CD8-positive, alpha-beta memory T cell (primary cell): Measurements from ENCODE around the gene XCR1. TPM values are rescaled to one million over a fixed set of nuclear protein-coding genes. Genes with fewer than 3 reads are reported as not detected.

Source experiments
- CTCF ChIA-PET: fragments of 350-600 bp; sonication (Branson Sonifier 250); formaldehyde crosslinking; loops from one replicate; lab custom pipeline; 2021; ENCODE audit warnings: antibody characterized with exemption; lab: Charles Lee
- POLR2A ChIA-PET: fragments of 350-600 bp; sonication (Branson Sonifier 250); formaldehyde crosslinking; loops from one replicate; lab custom pipeline; 2021; ENCODE audit warnings: antibody characterized with exemption; lab: Charles Lee
- DNase-seq, 5 donors: peaks; one replicate each; pipeline versions ENCODE4 v3.0.0 to v3.0.0-alpha.2; 2020 to 2022; ENCODE audit warnings: mixed read lengths in 1 of 5
- H3K27ac ChIP-seq: one replicate; pipeline ENCODE4 v1.7.0; 2013; ENCODE audit warnings: low read depth, mild to moderate bottlenecking, low read length, moderate library complexity
- H3K27me3 ChIP-seq: 2 replicates; pipeline ENCODE4 v1.7.0; 2013; ENCODE audit warnings: low read length, mild to moderate bottlenecking; ENCODE audit not compliant: insufficient read depth, poor library complexity, severe bottlenecking
- H3K36me3 ChIP-seq: 2 replicates; pipeline ENCODE4 v1.7.0; 2013; ENCODE audit warnings: mild to moderate bottlenecking, low read length, moderate library complexity; ENCODE audit not compliant: insufficient read depth
- H3K4me1 ChIP-seq: 2 replicates; pipeline ENCODE4 v1.7.0; 2013; ENCODE audit warnings: mild to moderate bottlenecking, low read length, moderate library complexity; ENCODE audit not compliant: insufficient read depth
- H3K4me3 ChIP-seq: 2 replicates; pipeline ENCODE4 v1.7.0; 2013; ENCODE audit warnings: mild to moderate bottlenecking, low read length
- H3K9me3 ChIP-seq: 2 replicates; pipeline ENCODE4 v1.7.0; 2013; ENCODE audit warnings: mild to moderate bottlenecking, low read length
- H3K27ac Mint-ChIP-seq, 8 donors: one replicate each; pipeline ENCODE4 v1.8.0; 2020 to 2021; ENCODE audit warnings: mixed read lengths in 8 of 8, mild to moderate bottlenecking in 6 of 8, inconsistent platforms in 3 of 8, moderate library complexity in 3 of 8
- H3K27me3 Mint-ChIP-seq, 2 donors: one replicate each; pipeline ENCODE4 v1.8.0; 2020 to 2021; ENCODE audit warnings: mixed read lengths in 2 of 2, mild to moderate bottlenecking in 1 of 2, moderate library complexity in 1 of 2
- H3K36me3 Mint-ChIP-seq, 3 donors: one replicate each; pipeline ENCODE4 v1.8.0; 2020 to 2021; ENCODE audit warnings: mixed read lengths in 3 of 3, inconsistent platforms in 1 of 3, mild to moderate bottlenecking in 1 of 3
- H3K4me1 Mint-ChIP-seq, 3 donors: one replicate each; pipeline ENCODE4 v1.8.0; 2020 to 2021; ENCODE audit warnings: mixed read lengths in 3 of 3, inconsistent platforms in 1 of 3, mild to moderate bottlenecking in 1 of 3
- H3K4me3 Mint-ChIP-seq, 7 donors: one replicate each; pipeline ENCODE4 v1.8.0; 2020 to 2021; ENCODE audit warnings: mixed read lengths in 7 of 7, mild to moderate bottlenecking in 6 of 7, moderate library complexity in 4 of 7, inconsistent platforms in 2 of 7
- H3K9me3 Mint-ChIP-seq, 5 donors: one replicate each; pipeline ENCODE4 v1.8.0; 2020 to 2022; ENCODE audit warnings: mixed read lengths in 5 of 5, mild to moderate bottlenecking in 3 of 5, moderate library complexity in 2 of 5, inconsistent platforms in 1 of 5
- polyA plus RNA-seq: library from polyadenylated mRNA; unstranded; fragments of 300-500 nt; fragmentation: Illumina TruSeq; gene quantifications from one replicate; pipeline ENCODE4 v1.2.3, GENCODE V29; 2021
- total RNA-seq, 2 experiments: library from RNA; stranded (reverse); gene quantifications; one replicate each; pipeline ENCODE4 v1.2.3, GENCODE V29; 2021

The XCR1 gene
- total and polyA plus RNA-seq, 3 experiments from 2014 or later = not detected

GRCh38 chr3:45969953-45970352 is 57.3 kb downstream of the XCR1 start:
- H3K36me3 ChIP-seq = peaks cover 53% of the 10 kb centered on the region
- no peaks in the 10 kb centered on the region for H3K9me3 Mint-ChIP-seq
- H3K27me3 Mint-ChIP-seq = no peaks in the 10 kb centered on the region
- H3K4me1 ChIP-seq = peaks cover 82% of the 10 kb centered on the region
- H3K27ac Mint-ChIP-seq = peak overlapping the region; percentile 57 to 94 (median 86)
- H3K27ac ChIP-seq = peak overlapping the region; percentile 1
- no peaks in the 10 kb centered on the region for H3K27me3 ChIP-seq
- CTCF ChIA-PET = interaction anchor here (2.0 to 6.9 kb wide), 3 partner anchors 27 to 107 kb away, joined by 7 to 64 read pairs (median 9); partner anchors contain the start of gene CXCR6
- peaks cover 25 to 92% (median 30%) of the 10 kb centered on the region in 3 donors for H3K36me3 Mint-ChIP-seq
- H3K4me1 Mint-ChIP-seq = peaks cover 86 to 94% (median 92%) of the 10 kb centered on the region in 3 donors
- no peak overlapping the region for H3K4me3 ChIP-seq
- POLR2A ChIA-PET = interaction anchor here (0.8 kb wide), 1 partner anchor 25 kb away, joined by 4 read pairs; the partner anchor contains the start of gene FYCO1
- no peak for DNase-seq
- H3K4me3 Mint-ChIP-seq = peak overlapping the region in 5 of 7 donors; percentile 14 to 83 (median 48)
- H3K9me3 ChIP-seq = no peaks in the 10 kb centered on the region

- Histone ChIP-seq H3K4me1 (peaks cover 82% of the 10 kb centered on the region), H3K27me3 (no peaks in the 10 kb centered on the region), H3K27ac (no peak overlapping the region), H3K4me3 (no peak overlapping the region), H3K36me3 (peaks cover 52% of the 10 kb centered on the region), H3K9me3 (no peaks in the 10 kb centered on the region)
- Mint-ChIP-seq H3K27ac (peak overlapping the region in 7 of 8 donors; percentile 29 to 94 (median 80)), H3K36me3 (peaks cover 25 to 92% (median 29%) of the 10 kb centered on the region in 3 donors), H3K9me3 (no peaks in the 10 kb centered on the region), H3K27me3 (no peaks in the 10 kb centered on the region), H3K4me3 (peak overlapping the region in 5 of 7 donors; percentile 32 to 83 (median 49)), H3K4me1 (peaks cover 86 to 94% (median 92%) of the 10 kb centered on the region in 3 donors)
- ChIA-PET CTCF (interaction anchor here (0.6 to 6.9 kb wide), 11 partner anchors 8 to 108 kb away, joined by 3 to 64 read pairs (median 5); partner anchors contain the start of gene CXCR6), POLR2A (interaction anchor here (0.8 kb wide), 1 partner anchor 26 kb away, joined by 4 read pairs; the partner anchor contains the start of gene FYCO1)
- no peak for DNase-seq
Measured at GRCh38 chr3:45969116-45969515, 58.2 kb downstream of the XCR1 start.

- peak overlapping the region in 4 of 7 donors; percentile 44 to 83 (median 53) for H3K4me3 Mint-ChIP-seq
- H3K27me3 Mint-ChIP-seq = no peaks in the 10 kb centered on the region
- no peaks in the 10 kb centered on the region for H3K9me3 ChIP-seq
- POLR2A ChIA-PET = interaction anchor here (0.7 kb wide), 1 partner anchor 18 kb away, joined by 4 read pairs; no protein-coding TSS in a partner anchor
- no peak for DNase-seq
- H3K36me3 Mint-ChIP-seq = peaks cover 25 to 94% (median 31%) of the 10 kb centered on the region in 3 donors
- peaks cover 82% of the 10 kb centered on the region for H3K4me1 ChIP-seq
- CTCF ChIA-PET = interaction anchor here (0.6 to 6.9 kb wide), 12 partner anchors 9 to 109 kb away, joined by 3 to 64 read pairs (median 4); partner anchors contain the start of gene CXCR6
- no peak overlapping the region for H3K27ac ChIP-seq
- H3K27me3 ChIP-seq = no peaks in the 10 kb centered on the region
- peak overlapping the region in 7 of 8 donors; percentile 60 to 94 (median 80) for H3K27ac Mint-ChIP-seq
- peaks cover 54% of the 10 kb centered on the region for H3K36me3 ChIP-seq
- H3K4me3 ChIP-seq = no peak overlapping the region
- H3K9me3 Mint-ChIP-seq = no peaks in the 10 kb centered on the region
- H3K4me1 Mint-ChIP-seq = peaks cover 89 to 96% (median 94%) of the 10 kb centered on the region in 3 donors
Measured at GRCh38 chr3:45968706-45969105, 58.6 kb downstream of the XCR1 start.

- Mint-ChIP-seq H3K4me1 (peaks cover 90 to 96% (median 94%) of the 10 kb centered on the region in 3 donors), H3K4me3 (peak overlapping the region in 5 of 7 donors; percentile 37 to 83 (median 54)), H3K27me3 (no peaks in the 10 kb centered on the region), H3K36me3 (peaks cover 30 to 94% (median 32%) of the 10 kb centered on the region in 3 donors), H3K27ac (peak overlapping the region; percentile 59 to 97 (median 84)), H3K9me3 (no peaks in the 10 kb centered on the region)
- Histone ChIP-seq H3K4me1 (peaks cover 86% of the 10 kb centered on the region), H3K9me3 (no peaks in the 10 kb centered on the region), H3K27ac (no peak overlapping the region), H3K4me3 (no peak overlapping the region), H3K27me3 (no peaks in the 10 kb centered on the region), H3K36me3 (peaks cover 60% of the 10 kb centered on the region)
- ChIA-PET POLR2A (interaction anchor here (0.5 to 0.7 kb wide), 3 partner anchors 17 to 401 kb away, joined by 3 to 5 read pairs (median 4); no protein-coding TSS in a partner anchor), CTCF (interaction anchor here (0.8 to 6.9 kb wide), 10 partner anchors 9 to 109 kb away, joined by 3 to 64 read pairs (median 5); partner anchors contain the start of gene CXCR6)
- DNase-seq = no peak
Measured at GRCh38 chr3:45968149-45968548, 59.1 kb downstream of the XCR1 start.

- H3K4me3 Mint-ChIP-seq = peak overlapping the region in 5 of 7 donors; percentile 37 to 83 (median 54)
- POLR2A ChIA-PET = interaction anchor here (0.5 to 0.7 kb wide), 3 partner anchors 17 to 401 kb away, joined by 3 to 5 read pairs (median 4); no protein-coding TSS in a partner anchor
- no peak for DNase-seq
- CTCF ChIA-PET = interaction anchor here (1.0 to 6.9 kb wide), 8 partner anchors 10 to 404 kb away, joined by 3 to 64 read pairs (median 6); no protein-coding TSS in a partner anchor
- H3K36me3 ChIP-seq = peaks cover 61% of the 10 kb centered on the region
- no peaks in the 10 kb centered on the region for H3K9me3 ChIP-seq
- H3K4me1 Mint-ChIP-seq = peaks cover 91 to 96% (median 94%) of the 10 kb centered on the region in 3 donors
- no peaks in the 10 kb centered on the region for H3K9me3 Mint-ChIP-seq
- peaks cover 31 to 94% (median 31%) of the 10 kb centered on the region in 3 donors for H3K36me3 Mint-ChIP-seq
- peak overlapping the region; percentile 68 to 97 (median 84) for H3K27ac Mint-ChIP-seq
- no peaks in the 10 kb centered on the region for H3K27me3 ChIP-seq
- no peak overlapping the region for H3K4me3 ChIP-seq
- no peaks in the 10 kb centered on the region for H3K27me3 Mint-ChIP-seq
- peaks cover 87% of the 10 kb centered on the region for H3K4me1 ChIP-seq
- H3K27ac ChIP-seq = no peak overlapping the region
Measured at GRCh38 chr3:45967724-45968123, 59.6 kb downstream of the XCR1 start.

Other genes with a start within 250 kb of the XCR1 start
- not detected for gene SLC6A20, start 230.9 kb downstream of the XCR1 start, total RNA-seq
- gene SLC6A20, start 230.9 kb downstream of the XCR1 start, polyA plus RNA-seq = not detected
- 10 to 100 TPM in 1 of 2 experiments, 1 to 10 TPM in 1; 9.0 to 11.4 TPM for gene LZTFL1, start 185.4 kb downstream of the XCR1 start, total RNA-seq
- gene LZTFL1, start 185.4 kb downstream of the XCR1 start, polyA plus RNA-seq = 8.9 TPM
- gene CCR9, start 140.9 kb downstream of the XCR1 start, total RNA-seq = 1 to 10 TPM; 7.3 to 8.3 TPM
- gene CCR9, start 140.9 kb downstream of the XCR1 start, polyA plus RNA-seq = 1.4 TPM
- 1 to 10 TPM; 5.8 to 5.9 TPM for gene CXCR6, start 84.0 kb downstream of the XCR1 start, total RNA-seq
- gene CXCR6, start 84.0 kb downstream of the XCR1 start, polyA plus RNA-seq = 70.8 TPM
- 10 to 100 TPM; 13.4 to 13.7 TPM for gene FYCO1, start 31.7 kb downstream of the XCR1 start, total RNA-seq
- gene FYCO1, start 31.7 kb downstream of the XCR1 start, polyA plus RNA-seq = 11.0 TPM
- gene CCR1, start 180.8 kb upstream of the XCR1 start, total RNA-seq = 1 to 10 TPM; 1.5 to 1.8 TPM
- 10.8 TPM for gene CCR1, start 180.8 kb upstream of the XCR1 start, polyA plus RNA-seq
- not detected for gene CCR3, start 215.0 kb upstream of the XCR1 start, total RNA-seq
- 0.22 TPM for gene CCR3, start 215.0 kb upstream of the XCR1 start, polyA plus RNA-seq